HG03025 (cell line): ENCODE measurements around the gene NENF.

ENCODE experiments used
- ATAC-seq: cut with Tn5 transposase; IDR thresholded peaks from one replicate; pipeline ENCODE4 v1.9.1; 2021; ENCODE audit warnings: mild to moderate bottlenecking, moderate library complexity; ENCODE audit not compliant: unreplicated experiment, low FRiP score

The NENF gene

GRCh38 chr1:212430955-212431394 lies 1.7 kb upstream of the NENF start:
- no peak for ATAC-seq

- no peak for ATAC-seq
Observed at GRCh38 chr1:212431644-212432043, 1.1 kb upstream of the NENF start.

GRCh38 chr1:212432272-212432660 lies 454 bp upstream of the NENF start:
- ATAC-seq = no peak

- ATAC-seq = no peak
Observed at GRCh38 chr1:212433577-212434462, 1.1 kb downstream of the NENF start.

GRCh38 chr1:212434992-212435391 lies 2.3 kb downstream of the NENF start:
- ATAC-seq = no peak

- no peak for ATAC-seq
Observed at GRCh38 chr1:212437179-212437798, 4.6 kb downstream of the NENF start.

- no peak for ATAC-seq
Observed at GRCh38 chr1:212438831-212439237, 6.1 kb downstream of the NENF start.

GRCh38 chr1:212440419-212440818 lies 7.7 kb downstream of the NENF start:
- no peak for ATAC-seq

DNA sequence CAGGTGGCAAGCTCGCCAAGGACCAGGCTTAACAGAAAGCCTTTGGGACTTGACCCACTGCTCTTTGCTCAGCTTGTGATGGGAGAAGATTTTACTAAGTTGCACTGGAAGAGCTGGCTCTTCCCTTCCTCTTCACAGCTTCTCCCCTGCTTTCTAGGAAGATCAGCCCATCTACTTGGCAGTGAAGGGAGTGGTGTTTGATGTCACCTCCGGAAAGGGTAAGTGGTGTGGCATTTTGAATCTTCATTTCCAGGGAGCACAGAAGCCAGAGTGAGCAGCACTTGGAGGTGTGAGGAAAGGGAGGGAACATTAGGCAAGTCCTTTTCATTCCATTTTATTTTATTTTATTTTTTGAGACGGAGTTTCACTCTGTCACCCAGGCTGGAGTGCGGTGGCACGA lies 9.7 kb downstream of the NENF start:
- ATAC-seq = no peak

DNA sequence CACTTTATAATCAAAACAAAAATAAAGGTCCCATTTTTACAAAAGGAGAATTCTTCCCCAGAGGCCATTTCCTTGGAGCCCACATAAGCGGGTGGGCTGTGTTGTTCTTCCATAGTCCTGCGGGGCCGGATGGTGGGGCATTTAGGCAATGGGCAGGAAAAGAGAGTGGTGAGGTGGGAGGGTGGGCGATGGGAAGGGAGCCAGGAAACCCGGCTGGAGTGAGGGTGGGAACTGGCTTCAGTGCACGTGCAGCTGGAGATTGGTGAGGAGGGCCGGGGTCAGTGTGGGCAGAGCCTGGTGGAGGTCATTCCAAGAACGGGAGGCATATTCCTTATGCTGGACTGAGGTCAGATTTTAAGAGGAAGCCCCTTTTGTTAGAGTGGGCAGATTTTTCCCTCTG lies 13.6 kb downstream of the NENF start:
- ATAC-seq = no peak

DNA sequence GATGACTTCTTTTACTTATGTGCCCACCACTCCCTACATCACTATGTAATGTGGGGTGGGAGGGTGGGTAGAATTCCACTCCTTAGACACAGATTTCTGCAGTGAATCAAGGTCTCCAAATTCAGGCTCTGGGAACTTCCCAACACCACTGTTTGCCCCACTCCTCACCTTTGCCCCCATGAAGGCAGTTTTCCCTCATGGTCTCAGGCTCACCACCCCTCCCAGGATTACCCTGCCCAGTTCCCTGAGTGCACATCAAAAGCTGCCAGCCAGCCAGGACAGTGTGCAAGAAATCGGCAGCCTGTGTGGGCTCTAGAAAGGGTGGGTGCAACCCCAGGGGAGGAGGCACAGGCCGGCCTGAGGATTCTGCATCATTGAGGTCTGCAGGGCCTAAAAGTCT lies 14.8 kb downstream of the NENF start:
- ATAC-seq = no peak

GRCh38 chr1:212450331-212450881 lies 17.7 kb downstream of the NENF start:
- no peak for ATAC-seq

- no peak for ATAC-seq
Observed at GRCh38 chr1:212451416-212452322, 18.9 kb downstream of the NENF start.

GRCh38 chr1:212452323-212453155 lies 19.8 kb downstream of the NENF start:
- ATAC-seq = no peak

GRCh38 chr1:212453156-212453857 lies 20.6 kb downstream of the NENF start:
- no peak for ATAC-seq

GRCh38 chr1:212454741-212455140 lies 22.0 kb downstream of the NENF start:
- ATAC-seq = no peak

DNA sequence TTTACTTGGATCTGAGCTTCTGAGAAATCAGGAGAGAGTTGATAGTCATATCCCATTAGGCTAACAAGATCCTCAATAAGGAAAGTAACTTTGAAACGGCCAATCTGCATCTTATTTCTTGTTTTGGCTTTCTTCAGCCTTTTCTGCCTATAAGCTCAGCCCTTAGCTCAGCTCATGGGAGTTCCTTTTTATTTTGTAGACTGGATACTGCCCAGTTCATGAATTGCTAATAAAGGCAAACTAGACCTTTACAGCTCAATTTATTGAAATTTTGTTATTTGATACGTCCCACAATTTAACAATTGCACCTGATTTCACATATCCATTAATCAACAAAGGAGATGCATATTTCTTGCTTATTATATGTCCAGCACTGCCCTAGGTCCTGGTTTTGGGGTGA lies 22.7 kb downstream of the NENF start:
- no peak for ATAC-seq

- no peak for ATAC-seq
Observed at GRCh38 chr1:212455803-212456528, 23.2 kb downstream of the NENF start.
